SK-N-SH (cell line): ENCODE data around the gene IRS4. TPM values are rescaled to one million over a fixed set of nuclear protein-coding genes. Genes with fewer than 3 reads are reported as not detected.

Experiments used
- CTCF ChIA-PET: fragments of 300-600, 350-600 bp; formaldehyde crosslinking; extraction: SDS; loops from one replicate; lab custom pipeline; 2021; lab: Yijun Ruan, JAX
- POLR2A ChIA-PET: fragments of 350-600 bp; sonication (Branson Sonifier 250); formaldehyde crosslinking; extraction: SDS; loops from one replicate; lab custom pipeline; 2020; ENCODE audit warnings: antibody characterized with exemption, inconsistent platforms; lab: Yijun Ruan, JAX
- DNase-seq: peaks from one replicate; pipeline ENCODE4 v3.0.0; 2012
- H2AFZ ChIP-seq: fragments of 200-600 bp; sonication (generic); 2 replicates; pipeline ENCODE4 v1.8.1; 2016; ENCODE audit warnings: antibody characterized with exemption, mild to moderate bottlenecking, low read depth
- H3F3A ChIP-seq: fragments of 200-600 bp; sonication (generic); replicated peaks from 2 replicates; pipeline ENCODE3; 2016; ENCODE audit warnings: antibody characterized with exemption, mild to moderate bottlenecking; ENCODE audit not compliant: insufficient read depth
- H3K27ac ChIP-seq, 2 experiments: fragments of 200-500 bp in 1 of 2; fragments of 200-600 bp in 1 of 2; sonication (Bioruptor generic) in 1 of 2; sonication (generic), shearing (Covaris generic) in 1 of 2; 2 replicates each; pipeline versions ENCODE4 v1.5.1 to v1.6.1; 2014 to 2016; ENCODE audit warnings: low read depth in 2 of 2, inconsistent platforms in 1 of 2, low read length in 1 of 2, mild to moderate bottlenecking in 1 of 2, mixed read lengths in 1 of 2
- H3K27me3 ChIP-seq: fragments of 200-600 bp; sonication (generic), shearing (Covaris generic); 2 replicates; pipeline ENCODE4 v1.6.1; 2016; ENCODE audit warnings: mixed run types; ENCODE audit not compliant: insufficient read depth
- H3K36me3 ChIP-seq, 2 experiments: fragments of 200-500 bp in 1 of 2; fragments of 200-600 bp in 1 of 2; sonication (Bioruptor generic) in 1 of 2; sonication (generic) in 1 of 2; replicated peaks in 1 of 2; 2 replicates each; pipeline versions ENCODE3 to v1.5.1; 2014 to 2016; ENCODE audit warnings: low read length in 1 of 2, mild to moderate bottlenecking in 1 of 2; ENCODE audit not compliant: insufficient read depth in 2 of 2, control insufficient read depth in 1 of 2
- H3K4me1 ChIP-seq, 2 experiments: fragments of 200-500 bp in 1 of 2; fragments of 200-600 bp in 1 of 2; sonication (Bioruptor generic) in 1 of 2; sonication (generic), shearing (Covaris generic) in 1 of 2; 2 replicates each; pipeline versions ENCODE4 v1.5.1 to v1.6.1; 2014 to 2016; ENCODE audit warnings: low read depth in 1 of 2, low read length in 1 of 2, mixed run types in 1 of 2; ENCODE audit not compliant: insufficient read depth in 2 of 2, control insufficient read depth in 1 of 2
- H3K4me2 ChIP-seq: fragments of 200-600 bp; sonication (generic), shearing (Covaris generic); 2 replicates; pipeline ENCODE4 v1.6.1; 2017; ENCODE audit warnings: mixed run types
- H3K4me3 ChIP-seq, 2 experiments: fragments of 200-500 bp in 1 of 2; fragments of 200-600 bp in 1 of 2; sonication (Bioruptor generic) in 1 of 2; sonication (generic), shearing (Covaris generic) in 1 of 2; 2 replicates each; pipeline versions ENCODE4 v1.5.1 to v1.8.1; 2014 to 2016; ENCODE audit warnings: low read depth in 2 of 2, inconsistent platforms in 1 of 2, low read length in 1 of 2, mild to moderate bottlenecking in 1 of 2, mixed read lengths in 1 of 2, moderate library complexity in 1 of 2
- H3K79me2 ChIP-seq: fragments of 200-600 bp; sonication (generic); 2 replicates; pipeline ENCODE4 v1.8.1; 2017; ENCODE audit warnings: mild to moderate bottlenecking; ENCODE audit not compliant: insufficient read depth
- H3K9ac ChIP-seq: fragments of 200-600 bp; sonication (generic); 2 replicates; pipeline ENCODE4 v1.6.1; 2017; ENCODE audit warnings: mixed run types
- H3K9me2 ChIP-seq: fragments of 200-600 bp; sonication (generic); 2 replicates; pipeline ENCODE4 v1.6.1; 2017; ENCODE audit warnings: mixed run types
- H3K9me3 ChIP-seq: fragments of 200-600 bp; sonication (generic); 2 replicates; pipeline ENCODE4 v1.6.1; 2017; ENCODE audit warnings: mixed run types, mild to moderate bottlenecking, moderate library complexity
- H4K20me1 ChIP-seq: fragments of 200-600 bp; sonication (generic); 2 replicates; pipeline ENCODE4 v1.6.1; 2017; ENCODE audit warnings: mild to moderate bottlenecking, mixed run types; ENCODE audit not compliant: insufficient read depth
- USF2 ChIP-seq: fragments of 150-350 bp; IDR thresholded peaks from 2 replicates; pipeline ENCODE4 v1.6.1; 2017; ENCODE audit warnings: antibody characterized with exemption, low read length, low read depth, borderline replicate concordance
- whole genome bisulfite sequencing: methylation state at CpG from one replicate; pipeline ENCODE4 v1.1.6; 2017; ENCODE audit warnings: low lambda C conversion rate; 5-methylcytosine and 5-hydroxymethylcytosine counted together
- polyA plus RNA-seq, 3 experiments: library from polyadenylated mRNA; depleted of rRNA; stranded (reverse); fragments of >200 nt; gene quantifications; 2 replicates each; pipeline ENCODE4 v1.2.3, GENCODE V29; 2012

Gene IRS4
- polyA plus RNA-seq, 1 of the 3 experiments (the other 2 are of a cell fraction), result not detected

GRCh38 chrX:108696690-108697089 lies 39.7 kb downstream of the IRS4 start:
- no peak overlapping the region for H2AFZ ChIP-seq
- H3K4me3 ChIP-seq, result no peak overlapping the region
- H3K36me3 ChIP-seq, result no peaks in the 10 kb centered on the region
- H4K20me1 ChIP-seq, result no peaks in the 10 kb centered on the region
- WGBS, result 12% methylated on average over 3 of the region's 3 CpGs
- no peak overlapping the region for H3K27ac ChIP-seq
- no peaks in the 10 kb centered on the region for H3K79me2 ChIP-seq
- no peaks in the 10 kb centered on the region for H3F3A ChIP-seq
- H3K27me3 ChIP-seq, result peaks cover 26% of the 10 kb centered on the region; the same call in 1 of the 2 replicates
- no peaks in the 10 kb centered on the region for H3K9me3 ChIP-seq
- H3K4me1 ChIP-seq, result no peaks in the 10 kb centered on the region
- POLR2A ChIA-PET, result no interaction called here
- DNase-seq, result no peak
- TF ChIP-seq USF2, result no peak
- TF ChIP-seq, all 33 proteins: peak for 0
- Histone ChIP-seq H3K9me2 (no peaks in the 10 kb centered on the region), H3K4me2 (no peak overlapping the region), H3K9ac (no peak overlapping the region)
- CTCF ChIA-PET, result no interaction called here
